Activated B cell treated with CpG ODN at 0.5 μM for 24 hours (primary cell): Measurements from ENCODE around the gene DMRT2. TPM values are rescaled to one million over a fixed set of nuclear protein-coding genes. Genes with fewer than 3 reads are reported as not detected.

Experiments
- ATAC-seq: fragments of 200-7000 bp; cut with Tn5 transposase; one replicate; pipeline ENCODE4 v1.10.0; 2021; ENCODE audit warnings: low read depth, mild to moderate bottlenecking, moderate library complexity
- CTCF ChIA-PET: fragments of 350-600 bp; sonication (Branson Sonifier 250); formaldehyde crosslinking; loops from one replicate; lab custom pipeline; 2021; ENCODE audit warnings: antibody characterized with exemption; lab: Charles Lee
- POLR2A ChIA-PET: fragments of 350-600 bp; sonication (Branson Sonifier 250); formaldehyde crosslinking; loops from one replicate; lab custom pipeline; 2021; ENCODE audit warnings: antibody characterized with exemption; lab: Charles Lee
- DNase-seq: peaks from one replicate; pipeline ENCODE4 v3.0.0; 2022
- H3K27ac Mint-ChIP-seq: one replicate; pipeline ENCODE4 v1.8.0; 2020; ENCODE audit warnings: mixed read lengths
- H3K27me3 Mint-ChIP-seq: one replicate; pipeline ENCODE4 v1.8.0; 2021; ENCODE audit warnings: mixed read lengths
- H3K36me3 Mint-ChIP-seq: one replicate; pipeline ENCODE4 v1.8.0; 2021; ENCODE audit warnings: low read depth, mixed read lengths
- H3K4me1 Mint-ChIP-seq: one replicate; pipeline ENCODE4 v1.8.0; 2021; ENCODE audit warnings: mixed read lengths
- H3K4me3 Mint-ChIP-seq: one replicate; pipeline ENCODE4 v1.8.0; 2020; ENCODE audit warnings: mild to moderate bottlenecking, mixed read lengths
- H3K9me3 Mint-ChIP-seq: one replicate; pipeline ENCODE4 v1.8.0; 2020; ENCODE audit warnings: mixed read lengths
- CTCF ChIP-seq: fragments of 200-600 bp; IDR thresholded peaks from one replicate; pipeline ENCODE4 v1.8.0; 2022; ENCODE audit warnings: antibody characterized with exemption, mild to moderate bottlenecking
- intact Hi-C: fragments of 100-400 bp; cut with micrococcal nuclease; formaldehyde crosslinking; loops from one replicate; pipeline ENCODE4 v1.15.1; 2024
- total RNA-seq: library from RNA; stranded (reverse); gene quantifications from 2 replicates; pipeline ENCODE4 v1.2.3, GENCODE V29; 2022

Gene DMRT2
- total RNA-seq, 1 donor from 2014 or later: not detected

GRCh38 chr9:1018121-1018520 is 32.0 kb upstream of the DMRT2 start:
- Mint-ChIP-seq H3K36me3 (no peaks in the 10 kb centered on the region), H3K27me3 (peaks cover 27% of the 10 kb centered on the region), H3K4me3 (no peak overlapping the region), H3K27ac (no peak overlapping the region), H3K4me1 (peaks cover 3% of the 10 kb centered on the region), H3K9me3 (peaks cover 2% of the 10 kb centered on the region)
- ChIA-PET CTCF (interaction anchor here (0.6 to 2.5 kb wide), 2 partner anchors 9 to 122 kb away, joined by 3 to 7 read pairs; no protein-coding TSS in a partner anchor), POLR2A (no interaction called here)
- DNase-seq (no peak), ATAC-seq (no peak)
- intact Hi-C loops: no loop called here
- no peak for TF ChIP-seq CTCF

- no peaks in the 10 kb centered on the region for H3K36me3 Mint-ChIP-seq
- CTCF ChIA-PET: no interaction called here
- ATAC-seq (no peak), DNase-seq (no peak)
- H3K4me3 Mint-ChIP-seq: no peak overlapping the region
- TF ChIP-seq CTCF: no peak
- POLR2A ChIA-PET: no interaction called here
- peaks cover 3% of the 10 kb centered on the region for H3K9me3 Mint-ChIP-seq
- H3K4me1 Mint-ChIP-seq: no peaks in the 10 kb centered on the region
- peaks cover 28% of the 10 kb centered on the region for H3K27me3 Mint-ChIP-seq
- intact Hi-C loops: no loop called here
- H3K27ac Mint-ChIP-seq: no peak overlapping the region
Measured at GRCh38 chr9:1024112-1024511, 26.0 kb upstream of the DMRT2 start.

- H3K4me3 Mint-ChIP-seq: no peak overlapping the region
- intact Hi-C loops: no loop called here
- POLR2A ChIA-PET: no interaction called here
- TF ChIP-seq CTCF: no peak
- DNase-seq (no peak), ATAC-seq (no peak)
- peaks cover 3% of the 10 kb centered on the region for H3K9me3 Mint-ChIP-seq
- H3K27me3 Mint-ChIP-seq: peaks cover 26% of the 10 kb centered on the region
- H3K4me1 Mint-ChIP-seq: no peaks in the 10 kb centered on the region
- H3K36me3 Mint-ChIP-seq: no peaks in the 10 kb centered on the region
- CTCF ChIA-PET: no interaction called here
- no peak overlapping the region for H3K27ac Mint-ChIP-seq
Measured at GRCh38 chr9:1025131-1025530, 25.0 kb upstream of the DMRT2 start.

- Mint-ChIP-seq H3K27me3 (peaks cover 22% of the 10 kb centered on the region), H3K36me3 (no peaks in the 10 kb centered on the region)
- CTCF ChIA-PET: no interaction called here
Measured at GRCh38 chr9:1026219-1026618, 23.9 kb upstream of the DMRT2 start.

GRCh38 chr9:1028501-1029190 is 21.5 kb upstream of the DMRT2 start:
- POLR2A ChIA-PET: no interaction called here
- no peak overlapping the region for H3K4me3 Mint-ChIP-seq
- peaks cover 25% of the 10 kb centered on the region for H3K27me3 Mint-ChIP-seq
- ATAC-seq (no peak), DNase-seq (no peak)
- no peak for TF ChIP-seq CTCF
- intact Hi-C loops: no loop called here
- no peaks in the 10 kb centered on the region for H3K9me3 Mint-ChIP-seq
- H3K4me1 Mint-ChIP-seq: no peaks in the 10 kb centered on the region
- CTCF ChIA-PET: no interaction called here
- H3K27ac Mint-ChIP-seq: no peak overlapping the region
- H3K36me3 Mint-ChIP-seq: no peaks in the 10 kb centered on the region

More at GRCh38 chr9:1026219-1026618, 23.9 kb upstream of the DMRT2 start:
- DNase-seq (no peak), ATAC-seq (no peak)
- Mint-ChIP-seq H3K4me1 (no peaks in the 10 kb centered on the region), H3K4me3 (no peak overlapping the region), H3K9me3 (peaks cover 3% of the 10 kb centered on the region), H3K27ac (no peak overlapping the region)
- intact Hi-C loops: no loop called here
- TF ChIP-seq CTCF: no peak
- POLR2A ChIA-PET: no interaction called here
